Endothelial cell of umbilical vein (primary cell): ENCODE results near the gene SUOX. TPM values are rescaled to one million over a fixed set of nuclear protein-coding genes. Genes with fewer than 3 reads are reported as not detected.

Source experiments
- BruUV-seq: library from RNA; stranded (reverse); fragments of 400-500 nt; replicated peaks from 2 replicates; lab custom pipeline; 2021; lab: Mats Ljungman, UMichigan
- CTCF ChIA-PET: fragments of 300-600, 350-600 bp; sonication (Branson Sonifier 250); formaldehyde crosslinking; loops from one replicate; lab custom pipeline; 2021; ENCODE audit warnings: antibody characterized with exemption, inconsistent platforms; lab: Charles Lee
- POLR2A ChIA-PET: fragments of 300-600, 350-600 bp; sonication (Branson Sonifier 250); formaldehyde crosslinking; loops from one replicate; lab custom pipeline; 2021; ENCODE audit warnings: antibody characterized with exemption, inconsistent platforms; lab: Charles Lee
- DNase-seq: peaks from one replicate; pipeline ENCODE4 v3.0.0-alpha.2; 2011; ENCODE audit warnings: low read depth, low spot score
- FAIRE-seq: peaks from 2 replicates; lab custom pipeline; 2011; peaks lifted over from hg19 to GRCh38; lab: Jason Lieb, UNC
- H2AFZ ChIP-seq: 2 replicates; pipeline ENCODE4 v1.6.0; 2012; ENCODE audit warnings: low read depth, low read length, control low read depth, inconsistent platforms
- H3K27ac ChIP-seq: 2 replicates; pipeline ENCODE4 v1.5.1; 2011; ENCODE audit warnings: low read depth, mild to moderate bottlenecking, control low read depth, low read length, moderate library complexity; ENCODE audit not compliant: insufficient read depth
- H3K27me3 ChIP-seq, 2 experiments: 2 replicates each; pipeline versions ENCODE4 v1.6.0 to v1.6.1; 2011; ENCODE audit warnings: low read length in 2 of 2, mixed read lengths in 1 of 2; ENCODE audit not compliant: control insufficient read depth in 2 of 2, insufficient read depth in 2 of 2
- H3K36me3 ChIP-seq, 2 experiments: 2 replicates in 1 of 2; 3 replicates in 1 of 2; pipeline ENCODE4 v1.5.1; 2011; ENCODE audit warnings: low read length in 2 of 2, mild to moderate bottlenecking in 1 of 2, moderate library complexity in 1 of 2; ENCODE audit not compliant: control insufficient read depth in 2 of 2, insufficient read depth in 2 of 2; ENCODE audit errors: extremely low read depth in 1 of 2
- H3K4me1 ChIP-seq: 3 replicates; pipeline ENCODE4 v1.5.1; 2011; ENCODE audit warnings: mild to moderate bottlenecking, low read length; ENCODE audit not compliant: control insufficient read depth, insufficient read depth; ENCODE audit errors: extremely low read depth
- H3K4me2 ChIP-seq: 2 replicates; pipeline ENCODE4 v1.6.1; 2011; ENCODE audit warnings: low read length, control low read depth, mixed read lengths; ENCODE audit not compliant: insufficient read depth
- H3K4me3 ChIP-seq, 3 experiments: fragments of 200-600 bp in 1 of 3; sonication (generic), shearing (Covaris generic) in 1 of 3; replicated peaks in 1 of 3; 2 replicates each; pipeline ENCODE4 v1.5.1; 2011 to 2016; ENCODE audit warnings: control low read depth in 3 of 3, low read length in 3 of 3, mild to moderate bottlenecking in 2 of 3, inconsistent platforms in 1 of 3, low read depth in 1 of 3, moderate library complexity in 1 of 3; ENCODE audit not compliant: insufficient read depth in 1 of 3
- H3K79me2 ChIP-seq: 2 replicates; pipeline ENCODE4 v1.6.0; 2012; ENCODE audit warnings: low read length, inconsistent platforms; ENCODE audit not compliant: control insufficient read depth, insufficient read depth
- H3K9ac ChIP-seq: replicated peaks from 2 replicates; pipeline ENCODE3; 2011; ENCODE audit warnings: low read length, control low read depth; ENCODE audit not compliant: insufficient read depth; ENCODE audit errors: extremely low read depth
- H3K9me1 ChIP-seq: replicated peaks from 3 replicates; pipeline ENCODE4 v1.6.0; 2011; ENCODE audit warnings: mild to moderate bottlenecking, low read length; ENCODE audit not compliant: control insufficient read depth, insufficient read depth; ENCODE audit errors: extremely low read depth
- H3K9me3 ChIP-seq: replicated peaks from 2 replicates; pipeline ENCODE4 v1.5.1; 2012; ENCODE audit warnings: low read length, inconsistent platforms; ENCODE audit not compliant: control insufficient read depth, insufficient read depth
- H4K20me1 ChIP-seq: replicated peaks from 2 replicates; pipeline ENCODE3; 2011; ENCODE audit warnings: mild to moderate bottlenecking, low read length; ENCODE audit not compliant: control insufficient read depth, insufficient read depth; ENCODE audit errors: extremely low read depth
- EZH2 ChIP-seq: IDR thresholded peaks from 2 replicates; pipeline ENCODE4 v1.6.1; 2012; ENCODE audit warnings: borderline replicate concordance, low read depth, mild to moderate bottlenecking, moderate library complexity, low read length, inconsistent platforms; ENCODE audit not compliant: severe bottlenecking
- FOS ChIP-seq: IDR thresholded peaks from 2 replicates; pipeline ENCODE4 v1.6.1; 2011; ENCODE audit warnings: mild to moderate bottlenecking, low read length, moderate library complexity, borderline replicate concordance; ENCODE audit not compliant: insufficient read depth
- GATA2 ChIP-seq: IDR thresholded peaks from 2 replicates; pipeline ENCODE4 v1.7.0; 2011; ENCODE audit warnings: low read depth, mild to moderate bottlenecking, moderate library complexity, mixed read lengths, low read length; ENCODE audit not compliant: insufficient read length, insufficient read depth
- JUN ChIP-seq: IDR thresholded peaks from 2 replicates; pipeline ENCODE4 v1.6.1; 2011; ENCODE audit warnings: borderline replicate concordance, low read depth; ENCODE audit not compliant: insufficient read length, insufficient read depth
- MYC ChIP-seq: IDR thresholded peaks from one replicate; pipeline ENCODE4 v1.6.1; 2011; ENCODE audit warnings: mild to moderate bottlenecking, low read depth, low read length
- POLR2A ChIP-seq: IDR thresholded peaks from 2 replicates; pipeline ENCODE4 v1.6.1; 2012; ENCODE audit warnings: low read depth, mild to moderate bottlenecking, control low read depth, low read length
- POLR2AphosphoS5 ChIP-seq: IDR thresholded peaks from 2 replicates; pipeline ENCODE4 v1.6.1; 2012; ENCODE audit warnings: low read depth, mild to moderate bottlenecking, control low read depth, low read length, moderate library complexity; ENCODE audit not compliant: insufficient read depth
- dilution Hi-C: fragments of 300-500 bp; cut with MboI; formaldehyde crosslinking; loops from one replicate; pipeline ENCODE4 v1.15.0; 2019; ENCODE audit warnings: low sequenced_read_pairs; ENCODE audit not compliant: extremely low pct_ligation_motif_present
- intact Hi-C: fragments of 100-400 bp; cut with micrococcal nuclease; formaldehyde crosslinking; loops from one replicate; pipeline ENCODE4 v1.10.0; 2022
- polyA plus RNA-seq, 4 experiments: library from polyadenylated mRNA; depleted of rRNA in 3 of 4; stranded (reverse) in 3 of 4; unstranded in 1 of 4; fragments of >200 nt; gene quantifications; 2 replicates each; pipeline versions ENCODE4 v1.2.1 to v1.2.3, GENCODE V29; 2011 to 2012; ENCODE audit warnings: missing spikeins in 1 of 4
- total RNA-seq: library from RNA; stranded (reverse); gene quantifications from 2 replicates; pipeline ENCODE4 v1.2.3, GENCODE V29; 2021
- TF ChIP-seq, protein P1 (sequence below): IDR thresholded peaks from 2 replicates; pipeline ENCODE4 v1.6.1; 2011; ENCODE audit not compliant: insufficient read depth, insufficient read length
- TF ChIP-seq, protein P2 (sequence below), 2 donors: IDR thresholded peaks; 1 replicate in 1 of 2; 2 replicates in 1 of 2; pipeline ENCODE4 v1.5.1; 2011; ENCODE audit warnings: low read length in 2 of 2, mild to moderate bottlenecking in 2 of 2, moderate library complexity in 2 of 2, control low read depth in 1 of 2, inconsistent platforms in 1 of 2, low read depth in 1 of 2; ENCODE audit not compliant: insufficient read depth in 1 of 2; ENCODE audit errors: extremely low read depth in 1 of 2

The SUOX gene
- total and polyA plus RNA-seq, 2 donors (not counting 3 experiments of a cell fraction or from before 2014, with no cell fraction given) = 24.3 to 31.4 TPM

GRCh38 chr12:55963760-55964159 is 33.3 kb upstream of the SUOX start:
- DNase-seq (no peak), FAIRE-seq (no peak)
- Histone ChIP-seq H3K9me3 (no peaks in the 10 kb centered on the region), H4K20me1 (no peaks in the 10 kb centered on the region), H3K27ac (no peak overlapping the region), H3K9me1 (no peaks in the 10 kb centered on the region), H3K4me2 (no peak overlapping the region), H2AFZ (no peak overlapping the region), H3K36me3 (peaks cover 0 to 2% of the 10 kb centered on the region in 2 experiments), H3K9ac (no peak overlapping the region), H3K4me3 (no peak overlapping the region), H3K27me3 (no peaks in the 10 kb centered on the region), H3K79me2 (peaks cover 13% of the 10 kb centered on the region), H3K4me1 (peaks cover 15% of the 10 kb centered on the region)
- POLR2A ChIA-PET = no interaction called here
- intact Hi-C loops (no loop called here), dilution Hi-C loops (no loop called here)
- CTCF ChIA-PET = no interaction called here
- no TSS peak for BruUV-seq
- TF ChIP-seq GATA2 = no peak
- no peak for TF ChIP-seq EZH2
- TF ChIP-seq MYC = no peak
- no peak for TF ChIP-seq POLR2A
- TF ChIP-seq, protein P1, sequence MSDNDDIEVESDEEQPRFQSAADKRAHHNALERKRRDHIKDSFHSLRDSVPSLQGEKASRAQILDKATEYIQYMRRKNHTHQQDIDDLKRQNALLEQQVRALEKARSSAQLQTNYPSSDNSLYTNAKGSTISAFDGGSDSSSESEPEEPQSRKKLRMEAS = no peak
- no peak for TF ChIP-seq FOS

GRCh38 chr12:55965240-55965639 is 31.8 kb upstream of the SUOX start:
- BruUV-seq = no TSS peak
- peaks cover 13% of the 10 kb centered on the region for H3K79me2 ChIP-seq
- POLR2A ChIA-PET = no interaction called here
- dilution Hi-C loops = no loop called here
- DNase-seq (no peak), FAIRE-seq (no peak)
- peaks cover 15% of the 10 kb centered on the region for H3K4me1 ChIP-seq
- no peaks in the 10 kb centered on the region for H4K20me1 ChIP-seq
- no peaks in the 10 kb centered on the region for H3K9me1 ChIP-seq
- TF ChIP-seq JUN = no peak
- TF ChIP-seq EZH2 = no peak
- TF ChIP-seq FOS = no peak
- no peak for TF ChIP-seq POLR2AphosphoS5
- TF ChIP-seq, protein P2, sequence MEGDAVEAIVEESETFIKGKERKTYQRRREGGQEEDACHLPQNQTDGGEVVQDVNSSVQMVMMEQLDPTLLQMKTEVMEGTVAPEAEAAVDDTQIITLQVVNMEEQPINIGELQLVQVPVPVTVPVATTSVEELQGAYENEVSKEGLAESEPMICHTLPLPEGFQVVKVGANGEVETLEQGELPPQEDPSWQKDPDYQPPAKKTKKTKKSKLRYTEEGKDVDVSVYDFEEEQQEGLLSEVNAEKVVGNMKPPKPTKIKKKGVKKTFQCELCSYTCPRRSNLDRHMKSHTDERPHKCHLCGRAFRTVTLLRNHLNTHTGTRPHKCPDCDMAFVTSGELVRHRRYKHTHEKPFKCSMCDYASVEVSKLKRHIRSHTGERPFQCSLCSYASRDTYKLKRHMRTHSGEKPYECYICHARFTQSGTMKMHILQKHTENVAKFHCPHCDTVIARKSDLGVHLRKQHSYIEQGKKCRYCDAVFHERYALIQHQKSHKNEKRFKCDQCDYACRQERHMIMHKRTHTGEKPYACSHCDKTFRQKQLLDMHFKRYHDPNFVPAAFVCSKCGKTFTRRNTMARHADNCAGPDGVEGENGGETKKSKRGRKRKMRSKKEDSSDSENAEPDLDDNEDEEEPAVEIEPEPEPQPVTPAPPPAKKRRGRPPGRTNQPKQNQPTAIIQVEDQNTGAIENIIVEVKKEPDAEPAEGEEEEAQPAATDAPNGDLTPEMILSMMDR (IDR thresholded peaks at IDR 0.05; ENCODE audit: extremely low read depth in 1 of 2, insufficient read depth in 1 of 2, low read depth in 1 of 2, low read length in 2 of 2) = no peak
- TF ChIP-seq POLR2A = no peak
- TF ChIP-seq, protein P1 = no peak
- no peak for TF ChIP-seq MYC
- TF ChIP-seq GATA2 = no peak
- H3K9me3 ChIP-seq = no peaks in the 10 kb centered on the region
- no peak overlapping the region for H3K4me2 ChIP-seq
- no peaks in the 10 kb centered on the region for H3K27me3 ChIP-seq
- CTCF ChIA-PET = no interaction called here
- no peak overlapping the region for H2AFZ ChIP-seq
- no peak overlapping the region for H3K27ac ChIP-seq
- H3K9ac ChIP-seq = no peak overlapping the region
- H3K36me3 ChIP-seq = peaks cover 0 to 3% of the 10 kb centered on the region in 2 experiments
- intact Hi-C loops = no loop called here
- no peak overlapping the region for H3K4me3 ChIP-seq
